Measurements from ENCODE around the gene CETP.

GRCh38 chr16:56930486-56931270 lies 31.1 kb upstream of the CETP start:
- TF ChIP-seq, protein P1, sequence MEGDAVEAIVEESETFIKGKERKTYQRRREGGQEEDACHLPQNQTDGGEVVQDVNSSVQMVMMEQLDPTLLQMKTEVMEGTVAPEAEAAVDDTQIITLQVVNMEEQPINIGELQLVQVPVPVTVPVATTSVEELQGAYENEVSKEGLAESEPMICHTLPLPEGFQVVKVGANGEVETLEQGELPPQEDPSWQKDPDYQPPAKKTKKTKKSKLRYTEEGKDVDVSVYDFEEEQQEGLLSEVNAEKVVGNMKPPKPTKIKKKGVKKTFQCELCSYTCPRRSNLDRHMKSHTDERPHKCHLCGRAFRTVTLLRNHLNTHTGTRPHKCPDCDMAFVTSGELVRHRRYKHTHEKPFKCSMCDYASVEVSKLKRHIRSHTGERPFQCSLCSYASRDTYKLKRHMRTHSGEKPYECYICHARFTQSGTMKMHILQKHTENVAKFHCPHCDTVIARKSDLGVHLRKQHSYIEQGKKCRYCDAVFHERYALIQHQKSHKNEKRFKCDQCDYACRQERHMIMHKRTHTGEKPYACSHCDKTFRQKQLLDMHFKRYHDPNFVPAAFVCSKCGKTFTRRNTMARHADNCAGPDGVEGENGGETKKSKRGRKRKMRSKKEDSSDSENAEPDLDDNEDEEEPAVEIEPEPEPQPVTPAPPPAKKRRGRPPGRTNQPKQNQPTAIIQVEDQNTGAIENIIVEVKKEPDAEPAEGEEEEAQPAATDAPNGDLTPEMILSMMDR (IDR thresholded peaks at IDR 0.05), result no peak
- no peak for TF ChIP-seq EP300 (IDR thresholded peaks at IDR 0.05)
- TF ChIP-seq POLR2A (IDR thresholded peaks at IDR 0.05), result no peak
